Measurements from ENCODE around the gene JARID2.

- TF ChIP-seq CTCF (IDR thresholded peaks at IDR 0.05) = no peak
- no peak for TF ChIP-seq POLR2A (IDR thresholded peaks at IDR 0.05)
Measured at GRCh38 chr6:15268137-15268908, 22.5 kb downstream of the JARID2 start.

All from heart left ventricle (tissue), 13 donors.